GM21528 (cell line): ENCODE data around the gene C13orf46.
"Not testable (repeated sequence)": the region's sequence is repeated elsewhere in the genome, so short reads cannot be mapped to it uniquely, and the experiment has no call there.

Experiments used
- ATAC-seq: cut with Tn5 transposase; IDR thresholded peaks from one replicate; pipeline ENCODE4 v1.9.1; 2021; ENCODE audit warnings: mild to moderate bottlenecking, moderate library complexity; ENCODE audit not compliant: unreplicated experiment, low FRiP score

The C13orf46 gene

DNA sequence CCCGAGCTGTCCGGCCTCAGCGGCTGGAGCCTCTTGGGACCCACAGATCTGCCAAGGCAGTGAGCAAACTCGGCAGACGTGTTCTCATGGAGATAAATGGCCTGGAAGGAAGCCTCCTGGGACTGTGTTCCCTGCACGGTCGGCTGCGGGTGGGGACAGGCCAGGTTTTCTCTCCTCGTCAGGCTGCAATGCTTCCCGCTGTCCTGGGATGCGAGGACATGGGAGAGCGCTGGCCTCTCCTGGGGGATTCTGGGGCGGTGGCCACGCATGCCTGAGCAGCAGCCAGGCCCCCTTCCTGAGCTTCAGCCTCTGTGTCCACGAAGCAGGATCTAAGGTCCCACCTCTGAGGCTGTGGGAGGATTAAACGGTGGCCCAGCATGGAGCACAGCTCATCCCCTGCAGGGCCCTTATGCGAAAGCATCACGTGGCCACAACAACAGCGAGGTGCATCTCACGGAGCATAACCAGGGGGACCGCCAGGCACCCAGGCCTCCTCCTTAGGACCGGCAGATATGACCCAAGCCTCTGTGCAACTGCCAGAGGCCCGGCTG lies 21.2 kb upstream of the C13orf46 start:
- ATAC-seq, result no peak

DNA sequence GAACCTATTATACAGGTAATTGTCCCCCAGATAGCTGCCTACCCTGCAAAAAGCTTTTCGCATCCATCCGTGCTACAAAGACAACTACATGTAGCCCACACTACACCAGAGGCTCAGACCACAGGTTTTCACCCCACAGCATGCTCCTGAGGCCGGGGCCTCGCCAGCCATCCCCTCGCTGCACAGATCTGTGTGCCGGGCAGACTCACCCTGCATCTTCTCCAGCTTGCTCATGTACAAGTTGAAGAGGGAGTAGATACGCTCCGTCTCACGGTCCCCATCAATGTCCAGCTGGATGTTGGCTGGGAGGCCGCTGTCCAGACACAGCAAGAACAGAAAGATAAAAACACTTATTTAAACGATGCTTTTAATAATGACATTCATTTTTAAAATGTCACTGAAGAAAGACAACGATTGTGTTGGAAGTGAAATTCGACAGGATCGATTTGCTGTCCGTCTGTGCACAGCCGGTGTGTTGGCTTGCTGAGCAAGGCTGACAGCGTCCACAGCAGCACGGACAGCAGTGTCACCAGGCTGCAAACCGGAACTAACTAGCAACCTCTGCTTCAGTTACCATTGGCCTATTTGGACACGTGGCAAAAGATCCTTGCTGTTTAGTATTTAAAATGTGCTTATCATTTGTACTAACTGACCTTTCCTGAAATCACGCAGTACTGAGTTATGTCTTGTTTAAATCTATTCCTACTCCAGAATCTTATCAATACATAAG lies 18.6 kb upstream of the C13orf46 start:
- ATAC-seq, result no peak

DNA sequence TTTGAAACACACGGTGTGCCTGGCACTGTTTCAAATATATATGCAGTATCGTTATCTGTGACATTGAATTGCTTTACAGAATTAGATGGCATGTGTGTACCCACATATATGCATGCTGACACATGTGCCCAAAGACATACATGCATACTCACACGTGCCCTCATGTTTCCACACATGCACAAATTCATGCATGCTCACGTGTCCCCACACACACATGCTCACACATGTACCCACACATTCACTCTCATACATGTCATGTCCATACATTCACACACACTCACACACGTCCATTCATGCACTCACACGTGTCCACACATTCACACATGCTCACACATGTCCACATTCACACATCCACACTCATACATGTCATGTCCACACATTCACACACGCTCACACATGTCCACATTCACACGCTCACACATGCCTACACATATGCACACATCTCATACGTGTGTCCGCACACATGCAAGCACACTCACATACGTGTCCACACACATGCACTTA lies 17.9 kb upstream of the C13orf46 start:
- no peak for ATAC-seq

DNA sequence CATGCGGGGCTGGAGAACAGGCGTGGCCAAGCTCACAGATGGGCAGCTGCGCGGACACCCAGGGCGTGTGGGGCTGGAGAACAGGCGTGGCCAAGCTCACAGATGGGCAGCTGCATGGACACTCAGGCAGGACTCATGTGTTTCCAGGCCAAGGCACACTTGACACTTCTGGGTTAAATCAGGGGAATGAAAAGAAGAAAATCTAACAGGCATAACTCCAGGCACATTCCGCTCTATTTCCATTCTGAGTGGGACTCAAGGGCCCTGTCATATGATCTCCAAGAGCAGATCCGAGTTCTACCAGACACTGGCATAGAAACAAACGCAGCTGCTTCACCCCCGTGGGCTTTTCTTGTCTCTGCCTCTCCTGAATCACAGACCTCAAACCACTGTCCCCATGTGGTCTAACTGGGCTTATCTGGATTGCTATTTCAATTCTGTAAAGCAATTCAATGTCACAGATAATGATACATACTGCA lies 17.4 kb upstream of the C13orf46 start:
- ATAC-seq, result no peak

DNA sequence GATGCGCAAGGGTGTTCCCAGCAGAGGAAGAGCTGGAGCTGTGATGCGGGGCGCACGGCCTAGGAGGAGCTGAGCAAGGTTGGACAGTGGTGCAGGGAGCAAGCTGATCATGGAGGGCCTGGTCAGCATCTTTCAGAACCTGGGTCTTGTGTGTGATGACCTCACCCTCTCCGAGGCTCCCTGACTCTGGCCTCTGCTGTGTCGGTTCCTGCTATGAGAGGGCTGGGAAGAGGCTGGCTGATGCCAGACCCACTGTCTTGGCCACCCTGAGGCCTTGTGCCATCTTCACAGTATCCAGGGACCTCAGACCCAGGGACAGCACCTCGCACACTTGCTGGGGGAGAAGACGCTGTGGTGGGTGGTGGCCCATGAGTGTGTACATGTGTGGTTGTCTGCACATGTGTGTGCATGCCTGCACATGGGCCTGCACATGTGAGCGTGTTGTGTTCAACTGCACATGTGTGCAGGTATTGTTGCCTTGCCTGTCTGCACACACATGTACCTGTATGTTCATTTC lies 16.5 kb upstream of the C13orf46 start:
- no peak for ATAC-seq

DNA sequence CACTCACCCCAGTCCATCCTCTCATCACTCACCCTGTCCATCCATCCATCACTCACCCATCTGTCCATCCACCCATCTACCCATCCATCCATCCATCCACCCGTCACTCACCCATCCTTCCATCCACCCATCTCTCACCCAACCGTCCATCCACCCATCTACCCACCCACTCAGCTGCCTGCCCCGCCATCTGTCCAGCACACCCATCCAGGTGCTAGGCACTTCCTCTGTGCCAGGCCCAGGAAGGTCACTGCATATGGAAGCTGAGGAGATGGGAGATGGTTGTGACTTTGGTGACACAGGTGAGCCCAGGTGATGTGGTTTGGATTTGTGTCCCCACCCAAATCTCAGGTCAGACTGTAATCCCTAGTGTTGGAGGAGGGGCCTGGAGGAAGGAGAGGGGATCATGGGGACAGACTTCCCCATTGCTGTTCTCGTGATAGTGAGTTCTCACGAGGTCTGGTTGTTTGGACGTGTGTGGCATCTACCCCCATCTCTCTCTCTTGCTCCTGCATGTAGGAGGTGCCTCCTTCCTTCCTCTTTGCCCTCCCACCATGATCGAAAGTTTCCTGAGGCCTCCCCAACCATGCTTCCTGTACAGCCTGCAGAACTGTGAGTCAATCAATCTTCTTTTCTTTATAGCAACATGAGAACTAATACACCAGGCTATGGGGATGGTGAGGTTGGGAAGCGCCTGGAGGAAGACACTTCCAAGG lies 15.9 kb upstream of the C13orf46 start:
- no peak for ATAC-seq

DNA sequence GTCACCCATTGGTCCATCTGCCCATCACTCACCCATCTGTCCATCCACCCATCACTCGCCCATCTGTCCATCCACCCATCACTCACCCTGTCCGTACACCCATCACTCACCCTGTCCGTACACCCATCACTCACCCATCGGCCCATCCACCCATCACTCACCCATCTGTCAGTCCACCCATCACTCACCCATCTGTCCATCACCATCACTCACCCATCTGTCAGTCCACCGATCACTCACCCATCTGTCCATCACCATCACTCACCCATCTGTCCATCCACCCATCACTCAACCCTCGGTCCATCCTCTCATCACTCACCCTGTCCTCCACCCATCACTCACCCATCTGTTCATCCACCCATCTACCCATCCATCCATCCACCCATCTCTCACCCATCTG lies 15.0 kb upstream of the C13orf46 start:
- not testable (repeated sequence) for ATAC-seq

DNA sequence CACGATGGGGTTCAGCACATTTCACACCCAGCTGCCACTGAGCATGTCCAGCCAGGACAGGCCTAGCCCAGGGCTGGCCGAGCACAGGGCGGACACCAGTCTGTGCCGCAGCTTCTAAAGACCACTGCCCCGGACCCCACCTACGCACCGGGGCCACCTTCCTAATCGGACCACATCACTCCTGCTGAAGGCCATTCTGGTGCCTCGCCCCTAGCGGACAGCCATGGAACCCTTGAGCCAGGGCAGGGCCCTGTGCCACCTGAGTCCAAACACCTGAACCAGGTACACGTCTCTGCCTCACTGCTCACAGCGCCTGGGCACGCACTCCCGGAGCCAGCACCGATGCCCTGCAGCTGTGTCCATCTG lies 8.4 kb upstream of the C13orf46 start:
- no peak for ATAC-seq

DNA sequence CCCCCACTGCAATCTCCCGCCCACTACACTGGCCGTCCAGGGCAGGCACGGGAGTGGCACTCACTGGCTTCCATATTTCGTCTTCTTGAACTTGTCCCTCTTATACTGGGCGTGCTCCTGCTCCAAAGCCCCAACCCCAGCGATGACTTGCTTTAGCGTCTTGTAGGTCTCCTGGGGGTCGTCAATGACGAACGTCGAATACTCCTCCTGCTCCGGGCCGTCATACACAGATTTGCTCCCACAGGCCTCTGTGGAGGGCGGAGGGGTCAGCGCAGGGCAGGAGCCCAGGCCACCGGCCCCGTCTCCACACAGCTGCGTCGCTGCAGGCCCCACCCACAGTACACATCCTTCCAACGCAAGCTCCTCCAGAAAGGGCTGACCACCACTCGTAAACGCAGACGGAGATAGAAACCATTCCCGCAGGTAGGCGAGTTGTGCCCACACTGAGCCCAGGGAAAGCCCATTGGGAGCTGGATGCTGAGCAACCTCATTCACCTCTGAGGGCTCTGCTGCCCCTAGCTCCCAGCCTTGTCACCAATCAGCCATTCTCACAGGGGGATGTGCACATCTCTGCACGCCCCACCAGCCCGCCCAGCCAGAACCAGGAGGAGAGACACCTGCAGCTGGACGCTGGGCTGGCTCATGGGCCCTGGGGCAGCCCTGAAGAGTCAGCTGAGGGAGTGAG lies 7.9 kb upstream of the C13orf46 start:
- no peak for ATAC-seq

DNA sequence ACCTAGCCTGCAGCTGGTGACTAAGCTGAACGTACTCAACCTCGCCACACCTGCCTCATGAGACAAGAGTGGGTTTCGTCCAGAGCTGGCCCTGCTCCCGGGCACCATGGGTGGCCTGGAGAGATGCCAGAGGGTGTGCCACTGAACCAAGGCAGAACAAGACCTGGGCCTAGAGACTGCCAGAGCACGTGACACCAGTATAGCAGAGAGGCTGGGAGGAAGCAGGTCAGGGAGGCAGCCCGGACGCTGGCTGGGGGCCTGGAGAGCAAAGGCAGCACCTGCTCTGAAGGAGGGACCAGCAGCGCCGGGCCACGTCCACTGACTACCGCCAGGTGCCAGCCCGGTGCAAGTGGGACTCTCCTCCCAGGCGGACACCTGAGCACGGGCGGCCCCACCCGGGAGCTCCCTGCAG lies 7.3 kb upstream of the C13orf46 start:
- no peak for ATAC-seq

DNA sequence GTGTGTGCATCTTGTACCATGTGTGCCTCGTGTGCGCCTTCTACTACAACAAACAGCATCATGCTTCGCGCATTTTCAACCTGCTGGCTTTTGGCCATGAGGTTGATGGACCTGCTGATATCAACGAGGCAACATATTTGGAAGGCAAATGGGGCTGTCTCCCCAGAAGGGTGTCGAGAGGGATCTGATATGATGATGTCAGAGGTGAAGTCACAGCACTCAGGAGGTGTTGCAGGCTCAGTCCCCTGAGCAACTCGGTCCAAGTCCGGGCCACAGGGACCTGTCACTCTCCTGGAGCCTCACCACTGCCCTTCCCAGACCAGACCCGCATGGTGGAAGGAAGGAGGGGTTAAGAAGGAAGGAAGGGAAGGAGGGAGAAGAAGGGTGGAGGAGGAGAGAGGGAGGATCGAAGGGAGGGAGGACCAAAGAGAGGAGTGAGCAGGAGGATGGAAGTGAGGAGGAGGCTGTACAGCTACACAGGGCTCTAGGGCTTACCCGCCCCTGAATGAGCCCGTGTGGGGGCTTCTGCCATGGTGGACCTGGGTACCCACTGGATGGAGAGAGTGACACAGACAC lies 6.7 kb upstream of the C13orf46 start:
- no peak for ATAC-seq

DNA sequence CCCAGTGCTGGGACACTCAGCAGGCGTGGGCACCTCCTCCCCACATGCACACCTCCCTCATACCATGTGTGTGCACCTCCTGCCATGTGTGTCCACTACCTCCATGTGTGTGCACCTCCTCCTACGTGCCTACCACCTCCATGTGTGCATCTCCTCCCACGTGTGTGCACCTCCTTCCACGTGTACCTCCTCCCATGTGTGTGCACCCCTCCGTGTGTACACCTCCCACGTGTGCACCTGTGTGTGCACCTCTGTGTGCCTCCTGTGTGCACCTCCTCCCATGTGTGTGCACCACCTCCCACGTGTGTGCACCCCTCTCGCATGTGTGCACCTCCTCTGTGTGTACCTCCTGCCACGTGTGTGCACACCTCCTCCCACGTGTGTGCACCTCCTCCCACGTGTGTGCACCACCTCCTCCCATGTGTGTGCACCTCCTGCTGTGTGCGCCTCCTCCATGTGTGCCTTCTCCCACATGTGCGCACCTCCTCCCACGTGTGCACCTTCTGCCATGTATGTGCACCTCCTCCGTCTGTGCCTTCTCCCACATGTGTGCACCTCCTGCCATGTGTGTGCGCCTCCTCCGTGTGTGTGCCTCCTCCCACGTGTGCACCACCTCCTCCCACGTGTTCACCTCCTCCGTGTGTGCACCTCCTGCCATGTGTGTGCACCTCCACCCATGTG lies 6.1 kb upstream of the C13orf46 start:
- ATAC-seq, result no peak

DNA sequence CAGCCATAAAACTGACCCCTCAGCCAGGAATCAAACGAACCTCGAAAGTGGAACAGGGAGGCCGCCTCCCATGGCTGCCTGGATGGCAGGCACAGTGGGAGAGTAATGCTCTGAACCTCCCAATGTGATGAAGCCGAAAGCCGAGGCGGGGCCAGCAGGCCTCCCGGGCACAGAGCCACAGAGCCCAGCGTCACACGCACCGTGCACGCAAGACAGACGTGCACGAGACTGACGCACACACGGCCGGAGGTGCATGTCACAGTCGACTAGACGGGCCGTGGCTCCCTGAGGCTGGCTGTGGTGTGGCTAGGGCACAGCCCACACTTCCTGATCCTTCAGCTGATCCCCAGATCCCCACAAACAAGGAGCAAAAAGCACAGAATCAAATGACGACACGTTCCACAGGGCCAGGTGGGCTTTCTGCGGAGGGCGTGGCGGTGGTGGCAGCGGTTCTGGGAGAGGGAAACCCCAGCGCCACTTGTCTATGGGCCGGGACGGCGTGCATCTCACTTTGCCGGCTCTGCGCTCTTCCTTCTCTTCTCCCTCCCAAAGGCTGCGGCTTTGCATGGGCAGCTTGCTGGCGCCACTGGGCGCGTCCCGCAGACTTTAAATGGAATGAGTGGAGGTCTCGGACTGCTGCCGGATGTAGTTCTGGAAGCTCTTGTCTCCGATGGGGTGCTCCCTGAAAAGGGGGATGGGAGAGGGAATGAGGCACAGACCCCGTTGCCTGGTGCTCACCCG lies 5.0 kb upstream of the C13orf46 start:
- ATAC-seq, result no peak

DNA sequence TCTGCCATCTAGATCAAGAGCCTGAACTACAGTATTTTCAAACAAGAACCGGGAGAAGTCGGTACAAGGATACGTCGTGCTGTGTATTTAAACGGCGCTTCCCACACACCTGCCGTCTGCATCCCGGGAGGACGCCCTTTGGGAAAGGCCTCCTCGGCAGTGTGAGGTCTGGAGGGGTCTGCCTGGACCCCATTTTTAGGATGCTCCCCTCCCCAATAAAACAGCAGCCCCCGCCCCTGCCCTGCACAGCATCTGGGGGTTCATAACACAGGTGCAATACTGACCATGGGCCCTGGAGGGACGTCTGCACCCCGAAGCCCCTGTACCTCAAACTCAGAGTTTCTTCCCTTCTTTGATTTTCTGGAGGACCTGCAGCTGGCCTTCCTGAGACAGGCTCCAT lies 4.1 kb upstream of the C13orf46 start:
- ATAC-seq, result no peak

DNA sequence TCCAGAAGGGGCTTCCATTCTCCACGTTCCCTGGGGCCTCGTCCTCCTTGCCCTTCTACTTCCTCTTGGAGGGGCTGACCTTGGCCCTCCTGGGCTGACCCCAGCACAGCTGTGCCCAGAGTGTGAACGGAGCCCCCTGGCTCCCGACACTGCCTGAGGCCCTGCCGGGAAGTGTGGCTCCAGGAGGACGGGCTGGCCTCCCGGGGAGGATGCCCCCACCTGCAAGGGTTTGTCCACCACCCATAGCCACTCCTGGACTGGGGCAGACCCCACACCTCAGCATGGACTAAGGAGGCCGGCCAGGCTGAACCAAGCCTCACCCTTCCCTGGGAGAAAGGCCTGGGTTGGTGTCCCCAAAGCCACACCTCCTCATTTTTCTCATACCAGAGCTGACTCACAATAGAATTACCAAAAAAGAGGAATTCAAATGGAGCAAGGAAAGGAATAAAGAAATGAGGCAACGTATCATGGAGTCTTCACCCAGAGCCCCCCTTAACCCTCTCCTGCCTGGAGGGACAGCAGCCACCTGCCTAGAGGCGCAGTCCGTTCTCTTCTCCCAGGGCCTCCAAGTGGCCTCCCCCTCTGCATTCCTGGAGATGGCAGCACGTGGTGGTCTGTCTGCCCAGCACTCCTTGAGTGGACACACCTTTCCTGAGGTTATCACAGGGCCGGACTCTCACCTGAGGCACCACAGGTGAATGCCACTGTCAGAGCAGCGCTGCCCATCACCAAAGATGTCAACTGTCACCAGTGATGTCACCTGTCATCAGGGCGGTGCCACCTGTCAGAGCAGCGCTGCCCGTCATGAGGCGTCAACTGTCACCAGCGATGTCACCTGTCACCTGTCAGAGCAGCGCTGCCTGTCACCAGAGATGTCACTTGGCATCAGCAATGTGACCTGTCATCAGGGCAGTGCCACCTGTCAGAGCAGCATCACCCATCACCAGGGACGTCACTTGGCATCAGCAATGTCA lies 3.1 kb upstream of the C13orf46 start:
- no peak for ATAC-seq

DNA sequence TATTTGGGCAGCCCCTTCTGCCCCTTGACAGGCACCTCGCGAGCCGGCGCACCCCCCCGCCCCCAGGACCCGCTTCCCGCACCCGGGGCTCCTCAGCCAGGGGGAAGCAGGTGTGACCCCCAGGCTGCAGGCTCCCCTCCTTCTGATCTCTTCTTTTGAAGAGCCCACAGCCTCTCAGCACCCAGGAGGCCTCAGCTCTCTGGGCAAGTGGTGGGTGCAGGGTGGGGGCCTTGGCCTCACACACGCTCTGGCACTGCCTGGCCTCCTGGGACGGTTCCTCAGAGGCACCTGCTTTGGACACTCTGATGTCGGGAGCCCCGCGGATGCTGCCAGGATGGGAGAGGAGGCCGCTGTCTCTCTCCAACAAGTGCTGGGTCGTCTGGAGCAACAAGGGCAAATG lies 1.5 kb upstream of the C13orf46 start:
- no peak for ATAC-seq

DNA sequence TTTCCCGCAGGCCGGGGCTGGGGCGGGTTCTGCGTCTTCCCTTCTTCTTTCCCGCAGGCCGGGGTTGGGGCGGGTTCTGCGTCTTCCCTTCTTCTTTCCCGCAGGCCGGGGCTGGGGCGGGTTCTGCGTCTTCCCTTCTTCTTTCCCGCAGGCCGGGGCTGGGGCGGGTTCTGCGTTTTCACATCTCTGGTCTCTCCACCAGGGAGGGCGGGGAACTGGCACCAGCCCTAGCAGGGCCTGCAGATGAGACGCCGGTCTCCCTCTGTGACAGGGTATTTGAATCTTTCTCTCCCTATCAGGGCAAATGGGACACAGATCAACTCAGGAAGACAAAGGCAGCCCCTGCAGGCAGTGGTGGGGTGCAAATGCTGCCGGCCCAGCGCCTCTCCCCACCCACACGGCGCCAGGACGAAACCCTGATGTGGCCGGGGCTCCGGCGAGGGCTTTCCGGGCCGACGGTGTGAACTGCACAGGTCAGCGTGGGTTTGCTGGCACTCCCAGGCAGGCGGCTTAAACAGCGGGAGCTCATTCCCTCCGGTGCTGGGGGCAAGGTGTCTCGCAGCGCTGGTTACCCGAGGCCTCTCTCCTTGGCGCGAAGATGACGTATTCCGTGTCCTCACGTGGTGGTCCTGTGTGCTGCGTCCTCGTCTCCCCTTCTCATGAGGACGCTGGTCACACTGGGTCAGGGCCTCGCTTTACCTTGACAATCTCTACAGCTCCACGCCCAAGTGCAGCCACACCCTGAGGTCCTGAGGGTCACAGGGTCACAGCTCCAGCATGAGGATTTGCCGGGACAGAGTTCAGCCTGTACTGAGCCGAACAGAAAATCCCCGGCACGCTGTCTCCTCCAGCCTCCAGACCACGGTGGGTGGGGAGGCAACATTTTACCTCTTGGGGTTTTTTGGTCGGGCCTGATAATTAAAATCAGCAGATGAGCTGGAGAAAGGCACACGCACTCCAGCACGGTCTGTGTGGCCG lies 717 bp upstream of the C13orf46 start:
- no peak for ATAC-seq
